ENCODE measurements around the gene ZKSCAN1.

Gene ZKSCAN1

DNA sequence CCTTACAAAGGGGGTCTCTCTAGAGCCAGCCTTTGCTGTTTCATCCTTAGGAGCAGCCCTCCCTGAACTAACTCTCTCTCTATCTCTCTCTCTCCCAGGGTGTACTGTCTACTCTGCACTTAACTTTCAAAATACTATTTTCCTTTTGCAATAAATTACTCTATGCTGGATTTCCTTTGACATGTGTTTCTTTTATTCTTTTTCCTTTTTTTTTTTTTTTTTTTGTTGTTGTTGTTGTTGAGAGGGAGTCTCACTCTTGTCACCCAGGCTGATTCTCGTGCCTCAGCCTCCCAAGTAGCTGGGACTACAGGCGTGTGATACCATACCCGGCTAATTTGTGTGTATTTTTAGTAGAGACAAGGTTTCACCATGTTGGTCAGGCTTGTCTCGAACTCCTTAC, 67.6 kb downstream of the ZKSCAN1 start:
- DNase-seq (no peak), ATAC-seq (replicated peaks) (peak; percentile 3)
- Mint-ChIP-seq H3K9me3 (no peaks in the 10 kb centered on the region), H3K4me1 (ENCODE audit: low read depth in 2 of 2) (peaks cover 22 to 34% of the 10 kb centered on the region in 2 donors), H3K36me3 (ENCODE audit: insufficient read depth) (peaks cover 34% of the 10 kb centered on the region), H3K4me3 (peak overlapping the region; percentile 87 to 91), H3K27ac (peak overlapping the region; percentile 57 to 95), H3K27me3 (no peaks in the 10 kb centered on the region)

DNA sequence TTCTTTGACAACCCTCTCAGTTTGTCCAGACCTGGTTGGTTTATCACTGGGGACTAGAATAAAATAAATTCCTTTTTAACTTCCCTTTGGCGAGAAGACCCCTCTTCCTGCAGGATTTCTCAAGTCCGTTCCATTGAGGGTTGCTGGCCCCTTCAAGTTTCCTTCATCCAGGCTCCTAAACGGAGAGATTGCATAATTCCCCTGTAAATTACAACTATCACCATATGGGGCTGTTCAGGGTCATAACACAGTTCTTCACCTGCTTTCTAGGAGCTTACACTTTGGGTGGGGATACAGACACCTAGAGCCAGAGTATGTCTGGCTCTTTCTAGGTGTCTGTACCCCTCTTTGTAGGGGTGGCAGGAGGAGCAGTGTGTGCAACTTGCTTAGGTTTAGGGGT, 70.1 kb downstream of the ZKSCAN1 start:
- no peak for ATAC-seq (replicated peaks)
- Mint-ChIP-seq H3K36me3 (ENCODE audit: insufficient read depth) (peaks cover 36% of the 10 kb centered on the region), H3K9me3 (no peaks in the 10 kb centered on the region), H3K4me1 (ENCODE audit: low read depth in 2 of 2) (peaks cover 28% of the 10 kb centered on the region in 2 donors), H3K27me3 (no peaks in the 10 kb centered on the region), H3K4me3 (no peak overlapping the region), H3K27ac (no peak overlapping the region)
- no peak for DNase-seq

DNA sequence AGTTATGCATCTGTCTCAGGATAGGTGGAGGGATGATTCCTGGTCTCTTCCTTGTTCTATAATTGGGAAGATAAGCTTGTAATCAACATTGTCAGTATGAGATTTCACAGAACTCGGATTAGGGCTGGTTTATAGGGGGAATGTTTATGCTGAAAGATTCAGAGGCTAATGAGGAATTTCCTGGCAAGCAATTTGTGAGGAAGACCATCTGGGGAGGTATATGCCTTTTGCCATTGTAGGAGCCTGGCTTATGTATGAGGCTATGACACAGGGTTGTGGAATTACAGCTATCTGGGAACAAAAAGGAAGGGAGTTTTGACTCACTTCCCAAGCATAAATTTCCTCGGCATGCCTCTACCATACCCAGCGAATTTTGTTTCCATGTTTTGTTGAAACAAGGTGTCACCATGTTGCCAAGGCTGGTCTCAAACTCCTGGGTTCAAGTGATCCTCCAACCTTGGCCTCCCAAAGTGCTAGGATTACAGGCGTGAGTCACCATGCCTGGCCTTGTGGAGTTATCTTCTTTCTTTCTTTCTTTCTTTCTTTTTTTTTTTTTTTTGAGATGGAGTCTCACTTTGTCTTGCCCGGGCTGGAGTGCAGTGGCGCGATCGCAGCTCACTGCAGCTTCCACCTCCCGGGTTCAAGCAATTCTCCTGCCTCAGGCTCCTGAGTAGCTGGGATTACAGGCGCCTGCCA, 71.8 kb downstream of the ZKSCAN1 start:
- DNase-seq (no peak), ATAC-seq (replicated peaks) (no peak)
- H3K4me1 Mint-ChIP-seq (ENCODE audit: low read depth in 2 of 2), result peaks cover 18 to 19% of the 10 kb centered on the region in 2 donors
- peak overlapping the region in 1 of 2 donors; percentile 92 for H3K27ac Mint-ChIP-seq
- H3K4me3 Mint-ChIP-seq, result peak overlapping the region in 1 of 2 donors; percentile 36
- H3K27me3 Mint-ChIP-seq, result no peaks in the 10 kb centered on the region
- H3K9me3 Mint-ChIP-seq, result no peaks in the 10 kb centered on the region
- H3K36me3 Mint-ChIP-seq (ENCODE audit: insufficient read depth), result peaks cover 36% of the 10 kb centered on the region

DNA sequence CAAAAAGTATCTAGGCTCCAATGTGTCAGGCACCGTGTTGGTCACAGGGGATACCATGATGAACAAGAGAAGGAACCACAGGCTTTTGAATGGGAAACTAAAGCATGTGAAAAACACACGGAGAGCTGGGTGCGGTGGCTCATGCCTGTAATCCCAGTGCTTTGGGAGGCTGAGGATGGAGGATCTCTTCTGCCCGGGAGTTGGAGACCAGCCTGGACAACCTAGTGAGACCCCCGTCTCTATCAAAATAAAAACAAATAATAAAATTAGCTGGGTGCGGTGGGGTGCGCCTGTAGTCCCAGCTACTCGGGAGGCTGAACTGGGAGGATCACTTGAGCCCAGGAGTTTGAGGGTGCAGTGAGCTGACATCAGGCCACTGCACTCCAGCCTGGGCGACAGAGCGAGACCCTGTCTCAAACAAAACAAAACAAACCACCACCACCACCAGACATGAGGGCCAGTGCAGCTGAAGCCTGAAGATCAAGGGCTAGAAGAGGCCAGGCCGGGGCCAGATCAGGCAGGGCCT, 72.8 kb downstream of the ZKSCAN1 start:
- Mint-ChIP-seq H3K4me3 (peak overlapping the region; percentile 85 to 90), H3K9me3 (no peaks in the 10 kb centered on the region), H3K27me3 (no peaks in the 10 kb centered on the region), H3K4me1 (ENCODE audit: low read depth in 2 of 2) (peaks cover 11 to 13% of the 10 kb centered on the region in 2 donors), H3K27ac (peak overlapping the region; percentile 90 to 92), H3K36me3 (ENCODE audit: insufficient read depth) (peaks cover 42% of the 10 kb centered on the region)
- DNase-seq (no peak), ATAC-seq (replicated peaks) (no peak)

DNA sequence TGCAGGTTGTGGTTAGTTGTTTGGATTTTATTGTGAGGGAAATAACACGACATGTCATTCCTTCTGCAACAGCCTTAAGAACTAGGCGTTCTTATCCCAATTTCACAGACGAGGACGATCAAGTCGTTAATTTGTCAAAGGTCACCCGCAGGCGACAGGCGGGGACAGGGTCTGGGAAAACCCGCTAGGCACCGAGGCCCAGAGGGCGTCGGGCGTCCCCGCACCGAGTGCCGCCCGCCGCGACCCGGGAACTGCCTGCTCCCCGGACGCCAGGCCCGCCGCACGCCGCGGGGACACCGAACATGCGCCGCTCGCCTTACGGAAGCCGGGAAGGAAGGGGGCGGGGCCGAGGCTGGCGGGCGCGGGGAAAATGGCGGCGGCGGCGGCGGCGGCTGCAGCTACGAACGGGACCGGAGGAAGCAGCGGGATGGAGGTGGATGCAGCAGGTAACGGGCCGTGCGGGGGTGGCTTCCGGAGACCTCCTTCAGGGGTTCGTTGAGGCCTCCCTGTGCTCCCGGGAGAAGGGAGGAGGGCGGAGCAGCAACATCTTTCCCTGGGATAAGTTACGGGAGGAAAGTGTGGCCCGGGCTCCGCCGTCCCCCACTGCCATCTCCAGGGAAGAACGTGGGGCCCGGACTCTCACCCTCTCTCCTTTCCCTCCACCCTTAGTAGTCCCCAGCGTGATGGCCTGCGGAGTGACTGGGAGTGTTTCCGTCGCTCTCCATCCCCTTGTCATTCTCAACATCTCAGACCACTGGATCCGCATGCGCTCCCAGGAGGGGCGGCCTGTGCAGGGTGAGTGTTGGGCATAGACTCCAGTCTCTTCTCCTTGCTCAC, 73.4 kb downstream of the ZKSCAN1 start, which contains the start of gene COPS6:
Gene COPS6 (plus strand): TSS at position 349 of the 837 bp plus-strand sequence. CDS start 22 bp downstream, at position 371.
- peaks cover 49% of the 10 kb centered on the region for H3K36me3 Mint-ChIP-seq (ENCODE audit: insufficient read depth)
- DNase-seq (peak; percentile 85 to 88 (median 87)), ATAC-seq (replicated peaks) (peak; percentile 87)
- peak within 1 kb of the TSS; percentile 85 to 90 for H3K4me3 Mint-ChIP-seq
- no peaks in the 10 kb centered on the region for H3K9me3 Mint-ChIP-seq
- H3K27me3 Mint-ChIP-seq, result no peaks in the 10 kb centered on the region
- H3K27ac Mint-ChIP-seq, result peak within 1 kb of the TSS; percentile 90 to 92
- H3K4me1 Mint-ChIP-seq (ENCODE audit: low read depth in 2 of 2), result peaks cover 11 to 16% of the 10 kb centered on the region in 2 donors

DNA sequence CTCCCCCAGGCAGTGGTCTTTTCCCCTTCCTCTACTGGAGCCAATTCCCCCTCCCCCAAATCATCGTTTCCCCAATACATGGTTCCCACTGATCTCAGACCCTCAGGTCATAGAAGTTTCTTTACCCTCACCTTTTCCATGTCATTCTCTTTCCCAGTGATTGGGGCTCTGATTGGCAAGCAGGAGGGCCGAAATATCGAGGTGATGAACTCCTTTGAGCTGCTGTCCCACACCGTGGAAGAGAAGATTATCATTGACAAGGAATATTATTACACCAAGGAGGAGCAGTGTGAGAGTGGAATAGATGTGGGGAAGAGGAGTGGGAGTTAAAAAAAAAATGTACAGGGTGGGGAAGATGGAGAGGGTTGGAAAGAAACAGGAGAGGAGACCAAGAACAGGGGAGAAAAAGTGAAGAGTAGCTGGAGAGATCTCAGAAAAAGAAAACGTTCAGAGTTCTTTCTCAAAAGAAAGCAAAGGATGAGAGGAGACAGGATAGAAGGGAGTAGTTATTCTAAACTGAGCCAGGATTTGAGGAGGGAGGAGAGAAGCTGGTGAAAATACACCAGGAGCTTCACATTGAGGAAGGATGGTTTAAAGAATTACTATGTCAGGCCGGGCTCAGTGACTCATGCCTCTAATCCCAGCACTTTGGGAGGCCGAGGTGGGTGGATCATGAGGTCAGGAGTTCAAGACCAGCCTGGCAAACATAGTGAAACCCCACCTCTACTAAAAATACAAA, 74.2 kb downstream of the ZKSCAN1 start:
- peak overlapping the region; percentile 90 to 92 for H3K27ac Mint-ChIP-seq
- ATAC-seq (replicated peaks) (no peak), DNase-seq (no peak)
- H3K4me1 Mint-ChIP-seq (ENCODE audit: low read depth in 2 of 2), result peaks cover 11 to 16% of the 10 kb centered on the region in 2 donors
- H3K36me3 Mint-ChIP-seq (ENCODE audit: insufficient read depth), result peaks cover 57% of the 10 kb centered on the region
- no peaks in the 10 kb centered on the region for H3K27me3 Mint-ChIP-seq
- no peaks in the 10 kb centered on the region for H3K9me3 Mint-ChIP-seq
- peak overlapping the region; percentile 85 to 90 for H3K4me3 Mint-ChIP-seq

DNA sequence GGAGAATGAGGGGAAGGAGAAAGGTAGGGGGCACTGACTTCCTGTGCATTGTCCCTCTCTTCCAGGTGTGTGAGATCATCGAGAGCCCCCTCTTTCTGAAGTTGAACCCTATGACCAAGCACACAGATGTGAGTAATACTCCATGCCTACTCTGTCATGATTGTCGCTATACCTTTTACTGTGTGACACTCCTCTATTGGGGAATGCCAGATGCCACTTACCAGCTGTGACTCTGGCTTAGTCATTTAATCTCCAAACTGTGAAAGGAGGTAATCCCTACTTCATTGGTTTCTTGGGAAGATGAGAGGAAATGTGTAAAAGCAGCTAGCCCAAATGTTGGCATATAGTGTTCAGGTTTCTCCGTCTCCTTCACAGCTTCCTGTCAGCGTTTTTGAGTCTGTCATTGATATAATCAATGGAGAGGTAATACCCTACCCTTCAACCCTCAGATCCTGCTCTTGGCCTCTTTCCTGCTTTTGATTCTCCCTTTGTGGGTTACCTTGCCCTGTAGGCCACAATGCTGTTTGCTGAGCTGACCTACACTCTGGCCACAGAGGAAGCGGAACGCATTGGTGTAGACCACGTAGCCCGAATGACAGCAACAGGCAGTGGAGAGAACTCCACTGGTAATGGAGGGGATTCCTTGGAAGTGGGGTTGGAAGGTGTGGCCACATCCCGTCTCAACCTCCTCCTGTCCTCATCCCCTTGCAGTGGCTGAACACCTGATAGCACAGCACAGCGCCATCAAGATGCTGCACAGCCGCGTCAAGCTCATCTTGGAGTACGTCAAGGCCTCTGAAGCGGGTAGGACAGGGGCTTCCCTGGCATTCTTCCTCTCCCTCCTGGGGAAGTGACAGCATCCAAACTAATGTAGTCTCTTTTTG, 75.4 kb downstream of the ZKSCAN1 start:
- Mint-ChIP-seq H3K27ac (peak overlapping the region in 1 of 2 donors; percentile 55), H3K4me3 (no peak overlapping the region), H3K9me3 (no peaks in the 10 kb centered on the region), H3K4me1 (ENCODE audit: low read depth in 2 of 2) (peaks cover 11 to 19% of the 10 kb centered on the region in 2 donors), H3K27me3 (no peaks in the 10 kb centered on the region), H3K36me3 (ENCODE audit: insufficient read depth) (peaks cover 68% of the 10 kb centered on the region)
- DNase-seq, result no peak
- ATAC-seq (replicated peaks), result no peak
